ENCODE measurements around the gene CFAP57.

The CFAP57 gene

DNA sequence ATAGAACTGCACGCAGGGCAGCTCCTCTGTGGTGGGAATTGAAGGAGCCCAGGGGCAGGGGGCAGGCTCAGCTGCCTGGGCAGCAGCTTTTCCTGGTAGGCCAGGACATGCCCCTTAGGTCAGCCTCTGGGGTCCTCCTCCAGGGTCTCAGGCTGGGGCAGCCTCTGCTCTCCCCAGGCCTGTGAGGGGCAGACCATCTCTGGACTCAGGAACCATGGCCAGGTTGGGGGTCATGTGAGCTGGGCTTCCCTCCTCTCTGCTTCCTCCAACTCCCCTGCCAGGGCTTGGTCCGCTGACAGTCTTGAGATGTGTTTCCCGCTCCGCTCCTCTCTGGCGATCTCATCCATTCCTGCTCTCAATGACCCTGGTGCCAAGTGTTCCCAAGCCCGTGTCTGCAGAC lies 107.5 kb downstream of the CFAP57 start:
- DNase-seq, result no peak

DNA sequence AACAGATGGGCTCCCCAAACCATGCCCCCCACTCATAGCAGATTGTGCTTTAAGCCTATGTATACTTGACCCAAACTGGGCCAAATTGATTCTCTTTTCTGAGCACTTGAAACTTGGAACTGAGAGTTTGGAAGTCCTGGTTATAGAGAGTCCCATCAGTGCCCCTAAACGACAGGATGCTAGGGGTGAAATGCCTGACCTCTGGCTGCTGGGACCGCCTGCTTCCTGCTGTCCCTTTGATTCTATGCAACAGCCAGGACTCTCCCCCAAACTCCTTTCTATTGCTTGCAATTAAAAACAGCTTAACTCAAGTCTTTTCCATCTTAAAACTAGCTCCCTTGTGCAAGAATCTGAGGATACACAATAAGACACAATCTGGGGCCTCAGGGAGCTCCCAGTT lies 108.6 kb downstream of the CFAP57 start:
- no peak for DNase-seq

DNA sequence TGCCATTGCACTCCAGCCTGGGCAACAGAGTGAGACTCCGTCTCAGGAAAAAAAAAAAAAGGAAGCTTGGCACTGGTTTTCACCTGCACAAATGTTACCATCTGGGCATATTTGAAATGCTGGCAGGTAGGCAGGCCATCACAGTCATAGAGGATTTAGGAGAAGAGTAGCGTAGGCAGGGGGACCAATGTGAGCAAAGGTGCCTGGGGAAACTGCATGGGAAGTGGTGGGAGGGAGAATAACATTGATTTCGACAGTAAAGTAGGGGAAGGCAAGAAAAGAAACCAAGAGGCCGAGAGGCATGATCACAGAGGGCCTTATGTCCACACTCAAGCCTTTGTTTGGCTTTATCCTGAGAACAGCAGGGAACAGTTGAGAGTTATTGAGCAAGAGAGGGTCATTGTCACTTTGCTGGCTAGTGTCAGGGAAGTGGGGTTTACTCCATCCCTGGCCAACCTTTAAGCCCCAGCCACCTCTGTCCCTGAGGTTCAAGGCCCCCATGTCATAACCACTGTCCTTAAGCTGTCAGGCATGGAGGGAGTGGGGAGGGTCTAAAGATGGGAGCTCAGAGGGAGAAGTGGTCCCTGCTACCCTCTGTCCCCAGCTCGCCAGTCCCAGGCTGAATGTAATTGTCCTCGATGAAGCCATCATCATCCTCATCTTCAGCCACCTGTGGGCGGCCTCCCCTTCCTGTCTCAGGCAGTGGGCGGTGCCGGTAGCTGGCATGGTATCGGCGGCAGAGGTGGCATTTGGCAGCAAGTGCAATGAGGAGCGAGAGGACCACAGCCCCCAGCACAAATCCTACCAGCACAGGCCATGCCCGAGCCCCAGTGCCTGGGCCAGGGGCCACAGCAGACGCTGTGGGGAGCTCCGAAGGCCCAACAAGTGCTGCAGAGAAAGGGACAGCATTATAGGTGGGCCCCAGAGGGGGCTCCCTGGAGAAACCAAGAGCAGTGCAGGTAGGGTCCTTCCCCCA lies 110.4 kb downstream of the CFAP57 start:
- DNase-seq, result no peak

DNA sequence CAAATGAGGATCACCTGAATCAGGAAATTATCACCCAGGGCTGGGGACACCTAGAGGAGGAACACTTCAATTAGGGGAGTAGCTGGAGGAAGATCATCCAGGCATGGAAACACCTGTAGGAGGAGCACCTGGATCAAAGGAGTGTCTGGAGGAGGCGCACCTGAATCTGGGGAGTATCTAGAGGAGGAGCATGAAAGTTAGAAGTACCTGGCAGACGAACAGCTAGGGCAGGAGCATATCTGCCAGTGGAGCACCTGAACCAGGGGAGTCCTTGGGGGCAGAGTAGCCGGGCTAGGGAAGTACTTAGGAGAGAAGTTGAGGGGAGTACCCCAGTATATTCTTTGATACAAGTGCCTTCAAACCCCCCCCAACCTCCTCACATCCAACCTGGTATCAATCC lies 111.9 kb downstream of the CFAP57 start:
- no peak for DNase-seq

DNA sequence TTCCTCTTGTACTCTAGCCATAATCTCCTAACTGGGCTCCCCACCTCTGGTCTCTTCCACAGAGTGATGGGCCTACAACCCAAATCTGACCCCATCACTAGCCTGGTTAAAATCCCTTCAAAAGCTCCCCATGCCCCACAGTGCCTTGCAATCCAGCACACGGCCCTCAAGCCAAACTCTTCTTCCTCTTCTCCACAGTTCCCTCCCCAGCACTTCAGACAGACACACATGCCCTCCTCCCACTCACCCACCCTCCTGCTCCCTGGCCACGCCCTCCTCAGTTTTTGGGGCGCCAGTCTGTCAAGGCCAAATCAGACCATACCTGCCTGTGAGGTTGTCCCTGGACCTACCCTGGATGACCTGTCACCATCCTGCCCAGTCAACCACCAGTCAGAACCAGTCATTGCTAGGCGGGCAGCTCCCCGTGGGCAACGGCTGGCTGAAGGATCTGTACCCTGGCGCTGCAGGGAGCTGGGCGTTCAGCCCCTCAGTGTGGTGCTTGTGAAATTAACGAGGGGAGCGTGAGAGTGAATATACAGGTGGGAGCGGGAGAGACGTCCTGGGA lies 112.5 kb downstream of the CFAP57 start:
- no peak for DNase-seq

DNA sequence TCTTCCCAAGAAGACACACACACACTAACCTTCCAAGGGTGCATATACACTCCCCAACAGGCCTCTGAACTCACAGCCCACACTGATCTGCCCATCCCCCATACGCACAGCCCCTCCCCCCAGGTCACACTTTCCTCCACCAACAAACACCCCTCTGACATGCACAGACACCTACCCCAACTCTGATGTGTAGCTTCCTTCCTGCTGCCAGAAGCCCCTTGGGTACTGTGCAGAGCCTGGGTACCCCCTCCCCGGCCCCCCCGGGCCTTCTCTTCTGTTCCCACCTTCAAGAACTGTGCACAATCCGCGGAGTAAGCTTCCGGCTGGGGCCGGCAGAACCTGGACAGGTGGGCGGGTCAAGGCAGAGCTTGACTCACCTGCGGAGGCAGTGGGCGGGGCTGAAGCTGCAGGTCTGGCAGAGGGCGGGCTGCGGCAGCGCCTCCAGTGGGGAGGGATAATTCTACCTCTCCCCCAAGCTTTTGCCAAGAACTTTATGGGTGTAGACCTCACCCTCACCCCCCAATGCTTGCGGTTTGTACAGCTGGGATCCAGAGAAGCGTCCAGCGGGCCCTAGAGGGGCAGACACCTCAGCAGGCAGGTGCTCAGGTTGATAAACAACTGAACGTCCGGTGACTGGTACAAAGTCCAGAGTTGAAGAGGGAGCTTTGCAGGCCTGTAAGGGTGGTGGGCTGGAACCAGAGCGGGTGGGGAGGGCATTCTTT lies 113.3 kb downstream of the CFAP57 start, which contains the start of gene C1orf210:
Gene C1orf210 (minus strand): TSS at position 313 of the 722 bp plus-strand sequence. CDS start 2,311 bp downstream, outside the sequence.
- no peak for DNase-seq

DNA sequence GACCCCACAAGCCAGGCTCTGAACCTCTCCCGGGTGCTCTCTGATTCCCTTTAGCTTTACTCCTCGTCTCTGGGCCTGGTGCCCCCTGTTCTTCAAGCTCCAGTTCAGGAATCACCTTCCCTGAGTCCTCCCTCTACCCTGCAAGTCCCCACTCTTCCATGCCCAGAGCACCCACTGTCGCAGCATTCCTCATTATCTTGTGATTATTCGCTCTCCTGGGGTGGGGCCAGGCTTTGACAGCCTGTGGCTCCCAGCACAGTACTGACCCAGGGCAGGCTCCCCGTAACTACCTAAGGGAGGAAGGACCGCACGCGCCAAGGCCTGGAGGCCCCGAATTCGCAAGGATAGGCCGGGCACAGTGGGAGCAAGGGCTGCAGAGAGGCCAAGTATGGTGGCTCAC lies 114.0 kb downstream of the CFAP57 start:
- no peak for DNase-seq

DNA sequence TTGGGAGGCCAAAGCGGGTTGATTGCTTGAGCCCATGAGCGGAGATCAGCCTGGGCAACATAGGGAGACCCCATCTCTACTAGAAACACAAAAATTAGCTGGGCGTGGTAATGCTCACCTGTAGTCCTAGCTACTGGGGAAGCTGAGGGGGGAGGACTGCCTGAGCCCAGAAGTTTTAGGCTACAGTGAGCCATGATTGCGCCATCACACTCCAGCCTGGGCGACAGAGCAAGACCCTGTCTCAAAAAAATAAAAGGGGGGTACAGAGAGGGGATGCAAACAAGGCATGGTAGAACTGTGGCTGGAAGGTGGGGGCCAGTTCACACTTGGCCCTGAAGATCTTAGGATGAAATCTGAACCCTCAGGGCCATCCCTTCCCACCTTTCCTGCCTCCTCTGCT lies 114.4 kb downstream of the CFAP57 start:
- no peak for DNase-seq

DNA sequence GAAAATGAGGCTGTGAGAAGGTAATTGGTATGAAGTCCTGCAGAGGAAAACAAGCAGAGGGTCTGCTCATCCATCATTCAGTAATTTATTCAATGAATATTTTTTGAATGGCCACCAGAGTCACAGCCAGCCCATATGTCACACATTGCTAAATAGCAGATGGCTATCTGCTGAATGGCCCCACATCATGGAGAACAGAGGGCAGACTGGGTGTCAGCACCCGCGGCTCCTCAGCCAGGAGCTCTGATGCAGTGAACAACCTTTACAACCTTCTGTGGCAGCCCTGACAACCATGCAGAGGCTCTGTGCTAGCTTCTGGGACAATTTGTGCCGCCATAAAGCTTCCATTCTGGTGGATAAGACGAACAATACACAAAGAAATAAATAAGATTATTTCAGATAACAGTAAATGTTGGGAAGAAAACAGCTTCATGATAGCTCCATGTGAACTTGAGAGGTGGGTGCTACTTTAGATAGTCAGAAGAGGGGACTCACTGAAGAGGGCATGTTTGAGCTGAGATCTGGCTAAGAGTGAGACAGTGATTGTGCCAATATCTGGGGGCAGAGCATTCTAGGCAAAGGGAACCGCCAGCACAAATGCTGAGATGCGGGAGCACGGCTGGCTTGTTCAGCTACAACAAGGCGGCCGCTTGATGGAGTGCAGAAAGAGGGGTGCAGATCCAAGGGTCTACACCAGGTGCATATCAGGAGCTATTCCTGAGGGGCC lies 116.1 kb downstream of the CFAP57 start:
- DNase-seq, result no peak

DNA sequence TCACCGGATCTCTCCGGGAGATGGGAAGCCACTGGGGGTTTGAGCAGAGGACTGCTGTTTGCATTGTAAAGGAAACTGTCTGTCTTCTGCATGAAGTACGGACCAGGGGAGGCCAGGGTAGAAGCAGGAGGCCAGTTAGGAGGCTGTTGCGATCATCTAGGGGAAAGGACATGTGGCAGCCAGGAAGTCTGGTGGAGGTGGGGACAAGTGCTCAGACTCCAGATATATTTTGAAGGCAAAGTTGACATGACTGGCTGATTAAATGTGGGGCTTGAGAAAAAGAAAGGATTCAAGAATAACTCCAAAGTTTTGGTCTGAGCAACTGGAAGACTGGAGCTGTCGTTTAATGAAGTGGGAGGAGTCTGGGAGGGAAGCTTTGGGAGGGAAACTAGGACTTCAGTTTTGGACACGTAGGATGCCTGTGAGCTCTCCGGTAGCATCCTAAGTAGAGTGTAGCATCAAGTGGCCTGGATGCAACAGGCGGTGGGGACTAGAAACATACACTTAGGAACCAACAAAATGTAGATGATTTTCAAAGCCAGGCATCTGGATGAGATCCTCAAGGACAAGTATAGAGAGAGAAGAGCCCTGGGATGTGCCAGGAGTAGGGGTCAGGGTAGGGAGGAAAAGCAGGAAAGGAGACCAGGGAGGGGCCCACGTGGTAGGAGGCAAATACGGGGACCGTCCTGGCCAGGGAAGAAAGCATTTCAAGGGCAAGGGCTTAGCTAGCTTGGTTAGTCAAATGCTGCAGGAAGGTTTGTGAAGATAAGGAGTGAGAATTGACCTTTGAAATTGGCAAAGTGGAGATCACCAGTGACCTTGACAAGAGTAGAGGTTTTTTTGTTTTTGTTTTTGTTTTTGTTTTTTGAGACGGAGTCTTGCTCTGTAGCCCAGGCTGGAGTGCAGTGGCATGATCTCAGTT lies 116.9 kb downstream of the CFAP57 start:
- no peak for DNase-seq

DNA sequence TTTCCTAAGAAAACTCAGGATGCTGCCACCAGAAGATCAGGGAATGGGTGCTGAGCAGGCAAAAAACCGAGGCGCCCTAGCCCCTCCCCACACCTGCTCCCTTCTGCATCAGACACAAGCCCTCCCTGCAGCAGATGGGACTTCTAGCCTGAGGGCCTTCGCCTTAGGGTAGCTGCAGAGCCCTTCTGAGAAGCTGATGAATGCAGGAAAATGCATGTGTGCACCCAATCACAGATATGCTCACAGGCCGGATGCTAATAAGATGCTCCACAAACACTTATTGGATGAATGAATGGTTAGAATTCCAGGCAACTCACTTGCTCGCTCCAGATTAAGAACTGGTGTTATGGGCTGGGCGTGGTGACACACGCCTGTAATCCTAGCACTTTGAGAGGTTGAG lies 120.1 kb downstream of the CFAP57 start:
- no peak for DNase-seq

DNA sequence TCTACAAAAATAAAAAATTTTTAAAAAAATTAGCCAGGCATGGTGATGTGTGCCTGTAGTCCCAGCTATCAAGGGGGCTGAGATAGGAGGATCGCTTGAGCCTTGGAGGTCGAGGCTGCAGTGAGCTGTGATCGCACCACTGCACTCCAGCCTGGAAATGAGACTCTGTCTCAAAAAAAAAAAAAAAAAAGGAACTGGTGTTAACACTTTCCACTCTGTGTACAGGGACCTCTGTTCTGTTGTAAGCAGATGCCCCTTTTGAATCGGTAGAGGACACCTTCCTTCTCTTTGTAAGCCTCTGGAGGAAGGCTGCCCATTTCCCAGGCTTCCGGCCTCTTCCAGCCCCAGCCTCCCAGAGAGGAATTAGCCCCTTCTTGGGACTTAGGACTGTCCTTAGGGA lies 120.5 kb downstream of the CFAP57 start:
- no peak for DNase-seq

DNA sequence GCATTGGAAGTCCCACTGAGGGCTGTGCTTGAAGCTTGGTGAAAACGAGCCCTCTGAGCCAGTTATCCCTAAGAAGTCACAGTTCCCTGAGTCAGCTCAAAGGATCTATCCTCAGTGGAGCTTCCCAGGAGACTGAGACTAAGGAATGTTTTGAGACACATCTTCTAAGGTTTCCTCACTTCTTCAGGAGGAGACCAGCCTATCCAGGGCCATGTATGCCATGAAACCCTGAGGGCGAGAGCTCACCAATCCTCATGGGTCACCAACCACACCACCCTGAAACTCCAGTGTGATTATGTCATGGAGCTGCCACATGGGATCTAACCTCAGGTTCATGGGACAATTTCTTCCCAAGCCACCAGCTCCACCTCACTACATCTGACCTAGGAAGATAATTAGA lies 121.0 kb downstream of the CFAP57 start:
- no peak for DNase-seq

DNA sequence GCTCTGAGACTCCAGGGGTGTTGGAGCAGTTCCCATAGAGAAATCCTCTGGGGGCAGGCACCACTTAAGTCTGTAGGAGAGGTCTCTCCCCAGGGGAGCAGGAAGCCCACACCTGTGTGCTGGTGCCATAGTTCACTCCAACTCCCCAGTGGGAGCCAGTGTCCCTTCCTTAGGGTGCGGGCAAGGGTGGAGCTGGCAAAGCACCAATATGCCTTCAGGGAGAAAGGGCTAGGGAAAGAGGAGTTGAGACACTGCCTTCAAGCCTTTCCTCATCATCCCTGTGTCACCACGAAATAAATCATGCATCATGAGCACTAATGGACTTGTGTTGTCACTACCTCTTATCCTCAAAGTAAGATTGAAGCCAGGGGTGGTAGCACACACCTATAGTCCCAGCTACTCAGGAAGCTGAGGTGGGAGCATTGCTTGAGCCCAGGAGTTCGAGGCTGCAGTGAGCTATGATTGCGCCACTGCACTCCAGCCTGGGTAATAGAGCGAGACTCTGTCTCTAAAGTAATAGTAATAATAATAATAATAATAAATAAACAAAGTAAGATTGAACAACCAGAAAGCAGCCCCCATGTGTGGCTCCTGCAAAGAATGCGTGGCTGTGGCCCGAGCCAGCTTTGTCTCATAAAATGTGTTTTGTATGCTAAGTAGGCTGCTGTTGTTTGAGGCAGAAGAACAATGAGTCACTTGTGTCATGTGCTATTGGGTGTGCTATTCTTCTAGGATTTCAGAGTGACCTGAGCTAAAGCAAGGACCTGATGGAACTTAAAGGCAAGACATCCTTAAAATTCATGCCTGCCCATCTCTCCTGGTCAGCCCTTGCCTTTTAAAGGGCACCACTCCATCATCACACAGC lies 122.0 kb downstream of the CFAP57 start:
- DNase-seq, result no peak

DNA sequence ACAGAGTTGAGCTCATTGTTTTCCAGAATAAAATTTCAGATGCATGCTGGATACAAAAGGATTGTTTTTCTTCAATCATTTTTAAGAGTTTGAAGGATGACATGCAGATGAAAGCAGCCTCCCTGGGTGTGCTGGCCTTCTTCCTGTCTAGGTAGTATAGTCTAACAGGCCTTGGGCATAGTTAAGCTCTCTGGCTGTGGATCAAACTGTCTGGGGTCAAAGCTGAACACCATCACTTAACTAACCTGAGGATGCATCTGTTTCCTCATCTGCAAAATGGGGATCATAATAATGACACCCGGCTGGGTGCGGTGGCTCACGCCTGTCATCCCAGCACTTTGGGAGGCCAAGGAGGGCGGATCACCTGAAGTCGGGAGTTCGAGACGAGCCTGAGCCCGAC lies 122.6 kb downstream of the CFAP57 start:
- DNase-seq, result no peak

DNA sequence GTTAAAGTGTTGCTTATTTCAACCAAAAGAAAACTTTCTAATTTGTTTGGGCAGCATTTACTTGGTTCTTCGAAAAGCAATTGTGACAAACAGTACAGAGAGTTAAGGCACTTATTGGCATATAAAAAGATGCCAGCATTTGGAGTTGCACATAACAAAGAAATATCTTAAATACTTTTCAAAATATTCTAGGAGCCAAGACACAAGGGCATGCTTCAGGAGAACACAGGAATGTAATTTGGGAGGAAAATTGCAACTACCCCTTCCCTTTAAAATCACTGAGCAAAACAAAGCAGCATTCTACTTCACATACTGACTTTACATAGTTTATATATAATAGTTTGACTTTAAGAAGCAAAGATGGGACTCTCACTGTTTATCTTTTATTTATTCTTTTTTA lies 124.1 kb downstream of the CFAP57 start:
- no peak for DNase-seq

DNA sequence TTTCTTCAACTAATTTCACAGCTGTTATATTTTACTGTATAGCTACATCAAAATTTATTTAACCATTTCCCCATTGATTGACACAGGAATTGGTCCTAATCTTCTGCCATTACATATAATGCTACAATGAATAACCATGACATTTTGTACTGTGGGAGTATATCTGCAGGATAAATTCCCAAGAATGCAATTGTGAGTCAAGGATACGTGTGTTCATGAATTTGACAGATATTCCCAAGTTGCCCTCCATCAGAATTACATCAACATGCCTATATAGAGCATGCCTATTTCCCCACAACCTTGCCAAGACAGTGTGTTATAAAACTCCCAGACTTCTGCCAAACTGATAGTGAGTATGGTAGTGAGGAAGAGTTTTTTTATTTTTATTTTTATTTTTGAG lies 125.9 kb downstream of the CFAP57 start:
- DNase-seq, result no peak

DNA sequence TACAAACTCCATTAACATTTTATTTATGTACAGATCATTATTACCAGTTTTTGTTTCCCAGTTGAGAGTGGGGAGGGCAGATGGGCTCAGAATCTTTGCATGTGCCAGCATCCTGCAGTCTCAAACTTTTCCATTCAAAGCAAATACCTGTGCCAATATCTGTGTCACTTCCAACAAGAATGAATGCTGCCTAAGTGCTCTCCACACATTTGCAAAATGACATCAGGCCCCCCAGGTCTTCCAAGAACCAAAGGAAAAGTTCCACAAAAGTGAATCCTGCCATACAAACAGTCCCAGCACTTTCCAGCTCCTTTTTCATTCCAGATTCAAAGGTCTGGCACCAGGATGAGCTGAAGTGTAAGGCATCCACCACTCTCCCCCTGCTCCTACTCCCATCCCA lies 127.0 kb downstream of the CFAP57 start:
- no peak for DNase-seq

DNA sequence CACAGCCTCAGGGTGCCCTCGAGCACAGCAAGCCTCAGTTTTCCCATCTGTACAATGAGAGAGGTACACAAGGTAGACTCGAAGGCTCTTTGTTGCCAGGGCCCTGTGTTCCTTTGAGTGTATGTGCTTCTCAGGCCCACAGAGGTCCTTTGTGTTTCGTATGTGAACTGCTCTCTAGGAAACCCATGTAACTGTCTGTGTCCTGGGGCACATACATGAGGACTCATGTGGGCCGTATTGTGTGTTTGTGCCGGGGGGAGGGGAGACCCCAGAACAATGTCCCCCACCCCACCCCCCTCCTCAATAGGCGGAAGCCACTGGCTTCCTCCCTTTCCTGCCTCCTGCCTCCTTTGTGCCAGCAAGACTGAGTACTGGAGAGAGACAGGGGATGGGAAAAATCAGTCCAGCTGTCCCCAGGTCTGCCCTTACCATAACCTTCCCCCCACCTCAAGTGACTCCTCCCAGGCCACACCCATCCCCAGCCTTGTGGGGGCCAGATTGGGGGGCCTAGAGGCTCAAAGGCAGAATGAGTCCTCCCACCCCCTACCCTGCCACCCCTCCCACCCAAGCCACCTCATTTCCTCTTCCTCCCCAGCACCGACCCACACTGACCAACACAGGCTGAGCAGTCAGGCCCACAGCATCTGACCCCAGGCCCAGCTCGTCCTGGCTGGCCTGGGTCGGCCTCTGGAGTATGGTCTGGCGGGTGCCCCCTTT lies 128.4 kb downstream of the CFAP57 start, which contains the start of gene TIE1:
Gene TIE1 (plus strand): TSS at position 605 of the 717 bp plus-strand sequence. CDS start 90 bp downstream, at position 695.
- DNase-seq, result no peak

DNA sequence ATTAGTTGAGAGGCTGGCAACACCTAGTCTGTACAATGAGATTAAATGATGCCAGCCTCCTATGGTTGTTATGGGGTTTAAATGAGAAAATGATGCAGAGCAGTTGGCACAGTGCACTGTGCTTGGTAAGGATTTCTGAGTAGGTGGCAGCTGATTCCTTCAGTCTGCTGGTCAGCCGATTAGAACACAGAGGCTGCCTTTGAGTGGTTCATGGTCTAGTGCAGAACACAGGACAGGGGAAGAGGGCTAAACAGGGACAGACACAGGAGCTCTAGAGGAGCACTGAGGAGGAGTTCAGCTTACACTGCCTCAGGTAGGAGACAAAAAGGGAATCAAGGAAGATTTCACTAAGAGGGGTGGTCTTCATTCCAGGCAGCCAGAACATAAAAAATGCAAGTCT lies 130.1 kb downstream of the CFAP57 start:
- no peak for DNase-seq

Measured in stimulated activated CD4-positive, alpha-beta T cell treated with anti-CD3 and anti-CD28 coated beads, Interleukin-2, amount 100 ng/mL, for 24 hours (primary cell).